Kidney glomerular epithelial cell (primary cell): Measurements from ENCODE around the gene CAPZA1.

Source experiments
- DNase-seq: peaks from one replicate; lab custom pipeline; 2025; lab: John Stamatoyannopoulos, UW

Gene CAPZA1

GRCh38 chr1:112701227-112702066 lies 81.8 kb downstream of the CAPZA1 start:
- no peak for DNase-seq

- DNase-seq: no peak
These were observed 82.4 kb downstream of the CAPZA1 start for GRCh38 chr1:112702067-112702395.

- no peak for DNase-seq
These were observed 83.0 kb downstream of the CAPZA1 start for GRCh38 chr1:112702420-112703261.

GRCh38 chr1:112703706-112704105 lies 84.1 kb downstream of the CAPZA1 start:
- no peak for DNase-seq

GRCh38 chr1:112704391-112704933 lies 84.8 kb downstream of the CAPZA1 start:
- no peak for DNase-seq

GRCh38 chr1:112704934-112705627 lies 85.4 kb downstream of the CAPZA1 start:
- peak; percentile 99 for DNase-seq

GRCh38 chr1:112706505-112707220 lies 87.0 kb downstream of the CAPZA1 start, which contains the start of gene RHOC:
Gene RHOC (minus strand): TSS chr1:112707127. CDS start chr1:112703799, 3,328 bp downstream.
- peak; percentile 70 for DNase-seq

GRCh38 chr1:112707221-112708001 lies 87.8 kb downstream of the CAPZA1 start:
- DNase-seq: peak; percentile 85

GRCh38 chr1:112708002-112708448 lies 88.4 kb downstream of the CAPZA1 start:
- no peak for DNase-seq

GRCh38 chr1:112708489-112708888 lies 88.9 kb downstream of the CAPZA1 start:
- DNase-seq: no peak

- DNase-seq: no peak
These were observed 90.5 kb downstream of the CAPZA1 start for GRCh38 chr1:112710159-112710558.

GRCh38 chr1:112710586-112710985 lies 91.0 kb downstream of the CAPZA1 start:
- DNase-seq: no peak

GRCh38 chr1:112711041-112711440 lies 91.4 kb downstream of the CAPZA1 start:
- no peak for DNase-seq

- no peak for DNase-seq
These were observed 92.0 kb downstream of the CAPZA1 start for GRCh38 chr1:112711670-112712069.

GRCh38 chr1:112712191-112712590 lies 92.6 kb downstream of the CAPZA1 start:
- DNase-seq: no peak

GRCh38 chr1:112712701-112713128 lies 93.1 kb downstream of the CAPZA1 start:
- DNase-seq: no peak

GRCh38 chr1:112713466-112714312 lies 94.1 kb downstream of the CAPZA1 start:
- no peak for DNase-seq

GRCh38 chr1:112714313-112715263 lies 95.0 kb downstream of the CAPZA1 start:
- no peak for DNase-seq
